H9 (cell line): ENCODE measurements around the gene THOC5. TPM values are rescaled to one million over a fixed set of nuclear protein-coding genes. Genes with fewer than 3 reads are reported as not detected.

Source experiments
- DNase-seq: peaks from one replicate; pipeline ENCODE4 v3.0.0-alpha.2; 2017
- H2AFZ ChIP-seq: one replicate; pipeline ENCODE4 v1.6.1; 2013; ENCODE audit warnings: mild to moderate bottlenecking, low read length, control low read depth, moderate library complexity
- H2AK5ac ChIP-seq: 2 replicates; pipeline ENCODE4 v1.6.1; 2013; ENCODE audit warnings: low read length, control low read depth, mixed read lengths; ENCODE audit not compliant: insufficient read length
- H2BK120ac ChIP-seq: one replicate; pipeline ENCODE4 v1.6.1; 2013; ENCODE audit warnings: low read depth, mild to moderate bottlenecking, low read length, control low read depth, inconsistent platforms; ENCODE audit not compliant: poor library complexity, severe bottlenecking
- H2BK12ac ChIP-seq: 2 replicates; pipeline ENCODE4 v1.6.1; 2013; ENCODE audit warnings: low read length, control low read depth, mixed read lengths, low read depth; ENCODE audit not compliant: insufficient read length
- H2BK15ac ChIP-seq: 2 replicates; pipeline ENCODE4 v1.6.1; 2013; ENCODE audit warnings: low read depth, low read length, control low read depth
- H2BK20ac ChIP-seq: one replicate; pipeline ENCODE4 v1.6.1; 2013; ENCODE audit warnings: low read depth, mild to moderate bottlenecking, low read length, control low read depth, inconsistent platforms; ENCODE audit not compliant: poor library complexity, severe bottlenecking
- H2BK5ac ChIP-seq: 2 replicates; pipeline ENCODE4 v1.6.1; 2013; ENCODE audit warnings: low read length, control low read depth, mixed read lengths; ENCODE audit not compliant: insufficient read length
- H3K14ac ChIP-seq: 2 replicates; pipeline ENCODE4 v1.6.1; 2013; ENCODE audit warnings: low read length, control low read depth; ENCODE audit not compliant: insufficient read depth
- H3K18ac ChIP-seq: 2 replicates; pipeline ENCODE4 v1.6.1; 2013; ENCODE audit warnings: low read depth, mild to moderate bottlenecking, mixed read lengths, low read length, control low read depth; ENCODE audit not compliant: insufficient read length
- H3K23ac ChIP-seq: 2 replicates; pipeline ENCODE4 v1.6.1; 2013; ENCODE audit warnings: low read length, control low read depth, mixed read lengths, low read depth; ENCODE audit not compliant: insufficient read length
- H3K23me2 ChIP-seq: 2 replicates; pipeline ENCODE4 v1.6.1; 2013; ENCODE audit warnings: low read depth, mild to moderate bottlenecking, mixed read lengths, low read length, control low read depth; ENCODE audit not compliant: insufficient read length, poor library complexity, severe bottlenecking
- H3K27ac ChIP-seq: 2 replicates; pipeline ENCODE4 v1.5.1; 2013; ENCODE audit warnings: low read length, control low read depth, mixed read lengths, low read depth; ENCODE audit not compliant: insufficient read length
- H3K27me3 ChIP-seq: 2 replicates; pipeline ENCODE4 v1.6.1; 2013; ENCODE audit warnings: low read length, control low read depth, inconsistent platforms; ENCODE audit not compliant: insufficient read depth
- H3K4ac ChIP-seq: 2 replicates; pipeline ENCODE4 v1.6.1; 2013; ENCODE audit warnings: low read depth, mild to moderate bottlenecking, control low read depth, inconsistent platforms, low read length, moderate library complexity
- H3K4me1 ChIP-seq: 2 replicates; pipeline ENCODE4 v1.6.1; 2013; ENCODE audit warnings: low read length, control low read depth, inconsistent platforms; ENCODE audit not compliant: insufficient read depth
- H3K4me2 ChIP-seq: 2 replicates; pipeline ENCODE4 v1.6.1; 2013; ENCODE audit warnings: low read length, control low read depth, mixed read lengths; ENCODE audit not compliant: insufficient read length, insufficient read depth
- H3K56ac ChIP-seq: 2 replicates; pipeline ENCODE4 v1.6.1; 2013; ENCODE audit warnings: low read depth, mild to moderate bottlenecking, mixed read lengths, low read length, control low read depth; ENCODE audit not compliant: insufficient read length
- H3K79me1 ChIP-seq: 2 replicates; pipeline ENCODE4 v1.6.1; 2013; ENCODE audit warnings: low read depth, mild to moderate bottlenecking, moderate library complexity, low read length, control low read depth, inconsistent platforms; ENCODE audit not compliant: insufficient read depth, poor library complexity, severe bottlenecking
- H3K79me2 ChIP-seq: 2 replicates; pipeline ENCODE4 v1.6.1; 2013; ENCODE audit warnings: low read length, control low read depth, inconsistent platforms; ENCODE audit not compliant: insufficient read depth
- H3K9ac ChIP-seq: 2 replicates; pipeline ENCODE4 v1.6.1; 2013; ENCODE audit warnings: low read length, control low read depth, mixed read lengths; ENCODE audit not compliant: insufficient read length; ENCODE audit errors: extremely low read depth
- H3K9me3 ChIP-seq: one replicate; pipeline ENCODE4 v1.6.1; 2013; ENCODE audit warnings: low read depth, low read length, inconsistent platforms; ENCODE audit not compliant: control insufficient read depth
- H3T11ph ChIP-seq: one replicate; pipeline ENCODE4 v1.6.1; 2013; ENCODE audit warnings: mild to moderate bottlenecking, low read length, control low read depth, inconsistent platforms
- H4K20me1 ChIP-seq: one replicate; pipeline ENCODE4 v1.6.1; 2013; ENCODE audit not compliant: control insufficient read depth, insufficient read length, insufficient read depth
- H4K5ac ChIP-seq: 2 replicates; pipeline ENCODE4 v1.6.1; 2013; ENCODE audit warnings: low read depth, mild to moderate bottlenecking, mixed read lengths, low read length, control low read depth; ENCODE audit not compliant: insufficient read length
- H4K8ac ChIP-seq: replicated peaks from 2 replicates; pipeline ENCODE4 v1.6.1; 2013; ENCODE audit warnings: low read length, control low read depth, mixed read lengths, low read depth; ENCODE audit not compliant: insufficient read length
- H4K91ac ChIP-seq: 2 replicates; pipeline ENCODE4 v1.6.1; 2013; ENCODE audit warnings: low read depth, mild to moderate bottlenecking, moderate library complexity, mixed read lengths, low read length, control low read depth; ENCODE audit not compliant: insufficient read length
- H3K27ac Mint-ChIP-seq, 3 experiments: 2 replicates in 2 of 3; 3 replicates in 1 of 3; pipeline ENCODE4 v1.8.0; 2020 to 2021; ENCODE audit warnings: mixed read lengths in 3 of 3, mild to moderate bottlenecking in 1 of 3, moderate library complexity in 1 of 3
- H3K27me3 Mint-ChIP-seq: 2 replicates; pipeline ENCODE4 v1.8.0; 2021; ENCODE audit warnings: low read depth, mild to moderate bottlenecking, moderate library complexity, mixed read lengths
- H3K36me3 Mint-ChIP-seq, 3 experiments: 2 replicates in 2 of 3; 3 replicates in 1 of 3; pipeline ENCODE4 v1.8.0; 2020 to 2021; ENCODE audit warnings: low read depth in 3 of 3, mixed read lengths in 3 of 3; ENCODE audit not compliant: insufficient read depth in 1 of 3
- H3K4me1 Mint-ChIP-seq, 2 experiments: 2 replicates each; pipeline ENCODE4 v1.8.0; 2020; ENCODE audit warnings: mixed read lengths in 2 of 2
- H3K4me3 Mint-ChIP-seq, 2 experiments: 2 replicates in 1 of 2; 3 replicates in 1 of 2; pipeline ENCODE4 v1.8.0; 2020 to 2021; ENCODE audit warnings: mild to moderate bottlenecking in 2 of 2, mixed read lengths in 2 of 2, moderate library complexity in 1 of 2
- H3K9me3 Mint-ChIP-seq, 2 experiments: 2 replicates in 1 of 2; 3 replicates in 1 of 2; pipeline ENCODE4 v1.8.0; 2020; ENCODE audit warnings: mild to moderate bottlenecking in 2 of 2, mixed read lengths in 2 of 2, moderate library complexity in 1 of 2
- CTCF ChIP-seq: fragments of 200-600 bp; sonication (generic); conservative IDR thresholded peaks from 3 replicates; pipeline ENCODE4 v1.8.0; 2021; ENCODE audit warnings: antibody characterized with exemption, mild to moderate bottlenecking
- WGBS: extraction: QIAGEN DNeasy Blood & Tissue Kit; methylation state at CpG from one replicate; pipeline ENCODE4 v1.1.7; 2013; ENCODE audit warnings: missing lambda C conversion rate, low lambda C conversion rate, mixed read lengths; ENCODE audit not compliant: insufficient read length; ENCODE audit errors: extremely low coverage; 5-methylcytosine and 5-hydroxymethylcytosine counted together
- total RNA-seq: library from RNA; stranded (reverse); gene quantifications from 2 replicates; pipeline ENCODE4 v1.2.1, GENCODE V29; 2021

The THOC5 gene
- total RNA-seq, 1 experiment from 2014 or later, result 71.8 TPM

- no peaks in the 10 kb centered on the region for H3K9me3 Mint-ChIP-seq
- H3K14ac ChIP-seq, result no peak overlapping the region
- H4K91ac ChIP-seq, result no peak overlapping the region
- H2BK15ac ChIP-seq, result no peak overlapping the region
- H3K36me3 Mint-ChIP-seq, result peaks cover 33 to 74% (median 72%) of the 10 kb centered on the region in 3 experiments; a peak in 6 of 7 replicates
- no peak overlapping the region for H3K56ac ChIP-seq
- no peak overlapping the region for H3K23ac ChIP-seq
- H3K79me2 ChIP-seq, result no peaks in the 10 kb centered on the region
- H3K79me1 ChIP-seq, result no peaks in the 10 kb centered on the region
- WGBS, result no CpG with 5 or more reads among the region's 5 CpGs
- no peak for TF ChIP-seq CTCF
- no peak overlapping the region for H2BK20ac ChIP-seq
- H2AFZ ChIP-seq, result no peak overlapping the region
- no peaks in the 10 kb centered on the region for H3K23me2 ChIP-seq
- no peak overlapping the region for H2BK12ac ChIP-seq
- H3T11ph ChIP-seq, result no peak overlapping the region
- no peaks in the 10 kb centered on the region for H3K9me3 ChIP-seq
- H3K27me3 Mint-ChIP-seq, result no peaks in the 10 kb centered on the region
- H3K4me2 ChIP-seq, result no peak overlapping the region
- H3K9ac ChIP-seq, result no peak overlapping the region
- no peaks in the 10 kb centered on the region for H4K20me1 ChIP-seq
- H3K18ac ChIP-seq, result no peak overlapping the region
- H3K27ac ChIP-seq, result no peak overlapping the region
- no peak overlapping the region for H2AK5ac ChIP-seq
- no peaks in the 10 kb centered on the region for H3K4me1 ChIP-seq
- H4K8ac ChIP-seq, result no peak overlapping the region
- no peaks in the 10 kb centered on the region for H3K4me1 Mint-ChIP-seq
- H2BK120ac ChIP-seq, result no peak overlapping the region
- no peak overlapping the region for H3K4ac ChIP-seq
- no peak overlapping the region for H3K4me3 Mint-ChIP-seq
- DNase-seq, result no peak
- no peak overlapping the region for H4K5ac ChIP-seq
- no peak overlapping the region for H3K27ac Mint-ChIP-seq
- no peaks in the 10 kb centered on the region for H3K27me3 ChIP-seq
- no peak overlapping the region for H2BK5ac ChIP-seq
Measured at GRCh38 chr22:29517215-29517908, 36.2 kb downstream of the THOC5 start.
